Measurements from ENCODE around the gene EPYC.

EPYC gene

DNA sequence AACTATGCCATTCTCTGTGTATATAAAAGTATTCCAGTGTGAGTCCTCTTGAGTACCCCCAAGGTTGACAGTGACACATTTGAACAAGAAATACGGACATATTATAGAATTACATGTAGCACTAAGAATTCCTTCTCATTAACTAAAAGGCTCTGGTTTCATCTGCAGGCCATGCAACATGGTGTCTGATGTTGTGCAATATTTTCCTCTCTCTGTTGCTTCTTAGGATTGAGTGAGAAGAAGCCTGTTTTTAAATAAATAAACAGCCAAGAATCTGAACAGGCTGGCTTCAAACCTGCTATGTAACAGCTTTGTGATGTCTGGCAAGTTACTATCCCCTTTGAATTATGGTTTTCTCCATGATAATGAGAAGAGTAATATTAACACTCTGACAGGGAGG, 27.5 kb downstream of the EPYC start:
- TF ChIP-seq POLR2AphosphoS5 (IDR thresholded peaks at IDR 0.05; ENCODE audit: low read depth, low read length): no peak

DNA sequence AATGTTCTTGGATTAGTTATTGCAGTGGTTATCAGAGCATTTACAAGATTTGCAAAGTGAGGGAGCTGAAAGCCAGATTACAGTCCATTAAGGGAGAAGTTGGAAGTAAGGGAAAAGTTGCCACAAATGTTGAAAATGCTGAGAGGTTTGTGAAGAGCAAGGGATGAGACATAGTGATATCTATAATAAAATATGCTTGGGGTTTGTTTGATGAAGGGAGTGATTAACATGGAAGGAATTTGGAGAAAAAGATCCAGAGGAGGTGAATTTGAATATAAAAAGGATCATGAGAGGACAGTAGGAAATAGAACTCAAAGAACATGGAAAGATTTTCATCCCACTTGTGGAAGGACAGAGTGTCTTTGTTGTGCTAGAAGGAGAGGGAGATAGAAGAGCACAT, 30.5 kb downstream of the EPYC start:
- TF ChIP-seq TAF1 (IDR thresholded peaks at IDR 0.05; ENCODE audit: borderline replicate concordance, insufficient read depth, low read length) (no peak), FOXP2 (optimal IDR thresholded peaks at IDR 0.05; ENCODE audit: borderline replicate concordance, extremely low read depth, extremely low read length, insufficient read depth) (no peak), REST (IDR thresholded peaks at IDR 0.05; ENCODE audit: insufficient read depth in 1 of 2, low read depth in 2 of 2, low read length in 2 of 2) (no peak), POLR2AphosphoS5 (IDR thresholded peaks at IDR 0.05; ENCODE audit: low read depth, low read length) (no peak), SIN3A (IDR thresholded peaks at IDR 0.05; ENCODE audit: borderline replicate concordance, insufficient read depth, low read length) (no peak)

DNA sequence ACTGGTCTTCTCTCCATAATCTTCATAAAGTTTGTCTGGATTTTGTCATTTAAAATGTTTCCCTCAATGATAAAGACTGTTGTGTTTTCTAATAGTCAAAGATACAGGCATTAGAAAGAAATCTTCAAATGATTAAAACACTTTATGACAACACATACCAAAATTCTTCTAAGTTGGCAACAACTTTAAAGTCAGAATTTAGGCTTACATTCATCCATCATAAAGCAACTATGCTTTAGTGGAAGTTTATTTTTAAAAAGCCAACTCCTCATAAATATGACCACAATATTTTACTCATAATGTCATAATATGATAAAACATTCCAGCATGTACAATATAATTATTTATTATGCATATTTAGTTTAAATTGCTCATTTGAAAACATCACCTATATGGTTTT, 32.5 kb downstream of the EPYC start:
- no peak for TF ChIP-seq FOXP2 (optimal IDR thresholded peaks at IDR 0.05; ENCODE audit: borderline replicate concordance, extremely low read depth, extremely low read length, insufficient read depth)
- TF ChIP-seq POLR2AphosphoS5 (IDR thresholded peaks at IDR 0.05; ENCODE audit: low read depth, low read length): no peak
- no peak for TF ChIP-seq SIN3A (IDR thresholded peaks at IDR 0.05; ENCODE audit: borderline replicate concordance, insufficient read depth, low read length)
- no peak for TF ChIP-seq TAF1 (IDR thresholded peaks at IDR 0.05; ENCODE audit: borderline replicate concordance, insufficient read depth, low read length)
- no peak for TF ChIP-seq REST (IDR thresholded peaks at IDR 0.05; ENCODE audit: insufficient read depth in 1 of 2, low read depth in 2 of 2, low read length in 2 of 2)

DNA sequence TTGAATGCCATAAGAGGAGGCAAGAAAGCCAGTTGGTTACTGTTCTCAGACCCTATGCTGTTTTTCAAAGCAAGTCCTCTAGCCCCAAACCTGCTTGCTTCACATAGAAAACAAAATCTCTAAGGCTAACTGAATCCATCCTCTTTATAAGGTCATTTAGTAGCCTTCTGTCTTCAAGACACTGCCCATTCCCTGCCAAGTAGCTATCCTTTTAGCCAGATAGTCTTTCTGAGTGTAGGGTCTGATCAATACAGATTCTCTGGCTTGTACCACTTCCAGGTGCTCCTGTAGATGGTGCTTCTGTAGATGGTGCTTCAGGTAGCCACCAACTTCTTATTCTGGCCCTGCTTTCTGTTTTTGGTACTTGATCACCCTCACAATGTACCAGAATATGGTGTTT, 33.9 kb downstream of the EPYC start:
- no peak for TF ChIP-seq POLR2AphosphoS5 (IDR thresholded peaks at IDR 0.05; ENCODE audit: low read depth, low read length)
- TF ChIP-seq FOXP2 (optimal IDR thresholded peaks at IDR 0.05; ENCODE audit: borderline replicate concordance, extremely low read depth, extremely low read length, insufficient read depth): no peak
- no peak for TF ChIP-seq REST (IDR thresholded peaks at IDR 0.05; ENCODE audit: insufficient read depth in 1 of 2, low read depth in 2 of 2, low read length in 2 of 2)
- no peak for TF ChIP-seq SIN3A (IDR thresholded peaks at IDR 0.05; ENCODE audit: borderline replicate concordance, insufficient read depth, low read length)
- TF ChIP-seq TAF1 (IDR thresholded peaks at IDR 0.05; ENCODE audit: borderline replicate concordance, insufficient read depth, low read length): no peak

- no peak for TF ChIP-seq SIN3A (IDR thresholded peaks at IDR 0.05; ENCODE audit: borderline replicate concordance, insufficient read depth, low read length)
- no peak for TF ChIP-seq FOXP2 (optimal IDR thresholded peaks at IDR 0.05; ENCODE audit: borderline replicate concordance, extremely low read depth, extremely low read length, insufficient read depth)
- TF ChIP-seq POLR2AphosphoS5 (IDR thresholded peaks at IDR 0.05; ENCODE audit: low read depth, low read length): no peak
- no peak for TF ChIP-seq REST (IDR thresholded peaks at IDR 0.05; ENCODE audit: insufficient read depth in 1 of 2, low read depth in 2 of 2, low read length in 2 of 2)
- no peak for TF ChIP-seq TAF1 (IDR thresholded peaks at IDR 0.05; ENCODE audit: borderline replicate concordance, insufficient read depth, low read length)
Measured at GRCh38 chr12:90970471-90970870, 34.3 kb downstream of the EPYC start.

Measured in PFSK-1 (cell line).